Measurements from ENCODE around the gene GALNS. TPM values are rescaled to one million over a fixed set of nuclear protein-coding genes. Genes with fewer than 3 reads are reported as not detected.

GALNS gene
- polyA plus RNA-seq, 2 of the 4 experiments (the other 2 are of a cell fraction), result 7.0 to 31.2 TPM

- 90% methylated on average over 25 of the region's 25 CpGs for WGBS (ENCODE audit: missing lambda C conversion rate)
- CTCF ChIA-PET, result interaction anchor here (1.1 to 1.2 kb wide), 2 partner anchors 27 to 126 kb away, joined by 3 read pairs; no protein-coding TSS in a partner anchor
Observed at GRCh38 chr16:88862968-88863367, 6.2 kb upstream of the GALNS start.

DNA sequence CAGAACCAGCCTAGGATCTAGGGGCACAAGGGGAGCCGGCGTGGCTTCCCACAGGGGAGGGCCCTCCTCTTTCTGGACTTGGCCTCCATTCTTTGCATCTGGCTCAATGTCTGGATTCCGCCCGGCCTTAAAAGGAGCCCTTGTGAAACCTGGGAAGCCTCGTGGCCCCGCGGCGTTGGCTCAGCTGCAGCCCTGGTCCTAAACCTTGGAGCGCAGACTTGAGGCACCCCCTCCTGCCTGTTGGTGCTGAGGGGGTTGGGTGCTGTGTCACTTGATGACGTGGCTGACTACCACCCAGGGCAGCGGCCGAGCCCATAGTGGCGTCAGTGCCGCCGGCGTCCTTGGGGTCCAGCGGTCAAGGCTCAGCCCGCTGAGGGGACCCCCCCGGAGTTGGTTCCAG lies 4.6 kb upstream of the GALNS start:
- Histone ChIP-seq H3K4me2 (no peak overlapping the region), H3K4me3 (no peak overlapping the region), H3K27ac (no peak overlapping the region), H3K4me1 (peaks cover 6% of the 10 kb centered on the region; the same call in 2 of the 3 replicates), H3K9me3 (no peaks in the 10 kb centered on the region)
- CTCF ChIA-PET, result interaction anchor here (1.5 kb wide), 1 partner anchor 29 kb away, joined by 3 read pairs; no protein-coding TSS in a partner anchor
- TF ChIP-seq ESRRA (IDR thresholded peaks at IDR 0.05; ENCODE audit: borderline replicate concordance, low read length) (no peak), CEBPB (IDR thresholded peaks at IDR 0.05) (no peak), HDAC2 (IDR thresholded peaks at IDR 0.05) (no peak), CHD4 (IDR thresholded peaks at IDR 0.05; ENCODE audit: borderline replicate concordance) (no peak), RAD21 (conservative IDR thresholded peaks at IDR 0.05 in 1 of 2, IDR thresholded peaks at IDR 0.05 in 1 of 2) (no peak), HOXA7 (CRISPR knock-in tag; IDR thresholded peaks at IDR 0.05) (no peak), FOSL2 (IDR thresholded peaks at IDR 0.05) (no peak), FOSL2 (CRISPR knock-in tag; IDR thresholded peaks at IDR 0.05) (no peak), MAFK (IDR thresholded peaks at IDR 0.05; ENCODE audit: partially characterized antibody) (no peak), CBX2 (IDR thresholded peaks at IDR 0.05; ENCODE audit: borderline replicate concordance, low read depth) (no peak), BHLHE40 (IDR thresholded peaks at IDR 0.05; ENCODE audit: low read depth, low read length) (no peak), KDM1A (IDR thresholded peaks at IDR 0.05; ENCODE audit: low read depth) (no peak), SMC3 (IDR thresholded peaks at IDR 0.05) (no peak), TP53 (CRISPR knock-in tag; IDR thresholded peaks at IDR 0.05) (no peak), CHD2 (IDR thresholded peaks at IDR 0.05; ENCODE audit: low read length, partially characterized antibody) (no peak), E2F6 (IDR thresholded peaks at IDR 0.05; ENCODE audit: borderline replicate concordance, low read depth) (no peak)
- TF ChIP-seq, protein P1, sequence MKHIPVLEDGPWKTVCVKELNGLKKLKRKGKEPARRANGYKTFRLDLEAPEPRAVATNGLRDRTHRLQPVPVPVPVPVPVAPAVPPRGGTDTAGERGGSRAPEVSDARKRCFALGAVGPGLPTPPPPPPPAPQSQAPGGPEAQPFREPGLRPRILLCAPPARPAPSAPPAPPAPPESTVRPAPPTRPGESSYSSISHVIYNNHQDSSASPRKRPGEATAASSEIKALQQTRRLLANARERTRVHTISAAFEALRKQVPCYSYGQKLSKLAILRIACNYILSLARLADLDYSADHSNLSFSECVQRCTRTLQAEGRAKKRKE (CRISPR knock-in tag; IDR thresholded peaks at IDR 0.05; ENCODE audit: low read depth), result no peak
- FAIRE-seq (no peak), DNase-seq (ENCODE audit: low read depth in 1 of 2, low spot score in 1 of 2) (no peak), ATAC-seq (no peak)
- 96% methylated on average over 8 of the region's 19 CpGs for WGBS (ENCODE audit: missing lambda C conversion rate)
- POLR2A ChIA-PET, result no interaction called here

More at GRCh38 chr16:88862968-88863367, 6.2 kb upstream of the GALNS start:
- POLR2A ChIA-PET, result interaction anchor here (0.7 kb wide), 1 partner anchor 253 kb away, joined by 4 read pairs; no protein-coding TSS in a partner anchor
- no peak for FAIRE-seq
- no peak for DNase-seq (ENCODE audit: low read depth in 1 of 2, low spot score in 1 of 2)
- ATAC-seq, result no peak
- Histone ChIP-seq H3K4me2 (no peak overlapping the region), H3K27ac (no peak overlapping the region), H3K9me3 (no peaks in the 10 kb centered on the region), H3K4me3 (no peak overlapping the region), H3K4me1 (peaks cover 5% of the 10 kb centered on the region; the same call in 2 of the 3 replicates)
- TF ChIP-seq RAD21 (conservative IDR thresholded peaks at IDR 0.05 in 1 of 2, IDR thresholded peaks at IDR 0.05 in 1 of 2), result no peak
- no peak for TF ChIP-seq EHF (CRISPR knock-in tag; IDR thresholded peaks at IDR 0.05)
- no peak for TF ChIP-seq ZNF302 (CRISPR knock-in tag; IDR thresholded peaks at IDR 0.05)
- TF ChIP-seq KDM5A (IDR thresholded peaks at IDR 0.05), result no peak
- TF ChIP-seq TP53 (CRISPR knock-in tag; IDR thresholded peaks at IDR 0.05), result no peak
- TF ChIP-seq, protein P2, sequence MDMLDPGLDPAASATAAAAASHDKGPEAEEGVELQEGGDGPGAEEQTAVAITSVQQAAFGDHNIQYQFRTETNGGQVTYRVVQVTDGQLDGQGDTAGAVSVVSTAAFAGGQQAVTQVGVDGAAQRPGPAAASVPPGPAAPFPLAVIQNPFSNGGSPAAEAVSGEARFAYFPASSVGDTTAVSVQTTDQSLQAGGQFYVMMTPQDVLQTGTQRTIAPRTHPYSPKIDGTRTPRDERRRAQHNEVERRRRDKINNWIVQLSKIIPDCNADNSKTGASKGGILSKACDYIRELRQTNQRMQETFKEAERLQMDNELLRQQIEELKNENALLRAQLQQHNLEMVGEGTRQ (IDR thresholded peaks at IDR 0.05), result no peak
- TF ChIP-seq ESRRA (IDR thresholded peaks at IDR 0.05; ENCODE audit: borderline replicate concordance, low read length), result no peak
- no peak for TF ChIP-seq EP300 (IDR thresholded peaks at IDR 0.05)
- no peak for TF ChIP-seq CHD2 (IDR thresholded peaks at IDR 0.05; ENCODE audit: low read length, partially characterized antibody)
- no peak for TF ChIP-seq CBX8 (IDR thresholded peaks at IDR 0.05)
- no peak for TF ChIP-seq FOSB (CRISPR knock-in tag; IDR thresholded peaks at IDR 0.05)
- TF ChIP-seq CEBPB (IDR thresholded peaks at IDR 0.05), result no peak
- TF ChIP-seq, protein P1 (CRISPR knock-in tag; IDR thresholded peaks at IDR 0.05; ENCODE audit: low read depth), result no peak
- no peak for TF ChIP-seq SMC3 (IDR thresholded peaks at IDR 0.05)
- no peak for TF ChIP-seq BHLHE40 (IDR thresholded peaks at IDR 0.05; ENCODE audit: low read depth, low read length)
- no peak for TF ChIP-seq JUNB (IDR thresholded peaks at IDR 0.05)
- TF ChIP-seq NR3C1 (IDR thresholded peaks at IDR 0.05), result no peak
- TF ChIP-seq HES2 (IDR thresholded peaks at IDR 0.05), result no peak
